GM10847 (cell line): ENCODE measurements around the gene SPIN1.

Experiments used
- POLR2A ChIP-seq: IDR thresholded peaks from 2 replicates; pipeline ENCODE4 v1.6.1; 2011; ENCODE audit not compliant: insufficient read length; ENCODE audit errors: extremely low read depth

Gene SPIN1

DNA sequence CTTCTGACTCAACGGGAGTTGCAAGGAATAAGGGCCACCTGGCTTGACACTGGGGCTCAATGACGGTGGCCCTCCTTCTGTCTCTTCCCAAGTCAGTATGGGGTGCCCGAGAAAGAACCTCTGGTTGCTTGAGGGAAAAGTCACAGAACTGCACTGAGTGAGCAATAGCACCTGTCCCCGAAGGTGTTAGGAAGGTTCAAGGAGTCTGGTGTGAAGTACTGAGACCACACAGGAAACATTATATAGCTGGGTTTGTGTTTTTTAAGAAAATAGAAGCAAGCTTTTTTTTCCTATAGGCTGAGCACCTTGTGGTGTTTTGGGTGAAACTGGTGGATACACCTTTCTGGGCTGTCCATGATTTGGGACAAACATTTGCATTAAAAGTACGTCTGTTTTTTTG, 62.9 kb downstream of the SPIN1 start:
- TF ChIP-seq POLR2A = no peak

DNA sequence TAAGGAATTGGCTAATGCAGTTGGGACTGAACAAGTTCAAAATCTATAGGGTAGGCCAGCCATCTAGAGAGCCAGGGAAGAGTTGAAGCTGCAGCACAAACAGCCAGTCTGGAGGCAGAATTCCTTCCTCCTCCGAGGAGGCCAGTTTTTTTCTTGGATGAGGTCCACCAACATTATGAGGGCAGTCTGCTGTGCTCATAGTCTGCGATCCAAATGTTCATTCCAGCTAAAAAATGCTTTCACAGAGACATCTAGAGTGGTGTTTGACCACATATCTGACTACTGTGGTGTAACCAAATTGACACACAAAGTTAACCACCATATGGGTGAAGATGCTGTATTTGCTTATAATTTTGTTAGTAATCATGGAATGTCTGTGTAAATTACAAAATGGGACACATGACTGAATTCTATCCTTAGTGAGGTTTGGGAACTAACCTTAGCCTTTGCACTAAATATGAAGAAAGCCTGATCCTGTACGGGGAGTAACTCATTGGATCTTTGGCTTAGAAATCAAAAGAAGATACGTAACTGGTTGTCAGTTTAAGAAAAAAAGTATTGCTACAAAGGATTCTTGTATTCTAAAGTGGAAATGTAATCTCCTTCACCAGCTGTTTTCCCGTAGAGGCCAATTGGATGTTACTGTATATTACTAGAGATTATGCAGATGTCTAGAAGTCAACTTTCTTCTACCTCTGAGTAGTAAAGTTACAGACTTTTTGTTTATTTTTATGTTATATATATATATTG, 70.6 kb downstream of the SPIN1 start:
- no peak for TF ChIP-seq POLR2A

DNA sequence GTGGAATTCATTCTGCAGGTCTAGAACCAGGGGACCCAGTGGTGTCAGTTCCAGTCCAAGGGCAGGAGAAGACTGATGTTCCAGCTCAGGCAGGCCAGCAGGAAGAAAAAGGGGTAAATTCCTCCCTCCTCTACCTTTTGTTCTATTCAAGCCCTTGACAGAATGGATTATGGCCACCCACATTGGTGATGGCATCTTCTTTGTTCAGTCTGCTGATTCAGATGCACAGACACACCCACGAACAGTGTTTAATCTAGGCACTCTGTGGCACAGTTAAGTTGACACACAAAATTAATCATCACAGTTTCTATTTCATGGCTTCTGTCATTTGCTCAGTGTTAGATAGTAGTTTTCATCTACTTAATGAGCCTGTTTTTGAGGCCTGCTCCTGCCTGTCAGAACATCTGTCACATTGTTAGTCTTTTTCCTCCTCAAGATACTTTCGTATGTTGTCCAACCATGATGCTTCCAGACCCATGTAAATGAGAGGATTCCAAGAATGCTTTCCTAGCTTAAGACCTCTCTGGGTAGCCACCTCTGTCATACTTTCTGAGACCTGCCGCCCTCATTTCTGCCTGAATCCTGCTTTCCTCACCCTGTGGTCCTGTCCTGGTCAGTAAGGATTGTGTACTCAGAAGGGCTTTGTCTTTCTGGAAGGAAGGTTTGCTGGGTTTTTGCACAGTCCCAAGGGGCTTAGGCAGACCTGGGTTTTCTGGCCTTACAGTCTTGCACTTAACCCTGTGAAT, 72.5 kb downstream of the SPIN1 start:
- no peak for TF ChIP-seq POLR2A

DNA sequence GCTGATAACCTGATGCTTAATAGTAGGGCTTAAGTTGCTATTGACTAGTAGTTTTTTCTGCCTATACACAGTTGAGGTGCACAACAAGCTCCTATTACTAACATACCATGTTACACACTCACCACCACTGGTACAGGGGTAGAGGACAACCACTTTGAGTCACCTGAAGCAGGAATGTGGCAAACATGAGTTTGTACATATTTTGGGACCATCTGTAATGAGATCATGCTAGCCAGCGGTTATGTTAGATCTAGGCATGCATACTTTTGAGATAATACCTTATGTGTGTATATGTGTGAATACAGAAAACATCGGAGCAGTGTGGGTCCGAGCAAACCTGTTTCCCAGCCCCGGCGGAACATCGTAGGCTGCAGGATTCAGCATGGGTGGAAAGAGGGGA, 73.9 kb downstream of the SPIN1 start:
- TF ChIP-seq POLR2A = no peak

DNA sequence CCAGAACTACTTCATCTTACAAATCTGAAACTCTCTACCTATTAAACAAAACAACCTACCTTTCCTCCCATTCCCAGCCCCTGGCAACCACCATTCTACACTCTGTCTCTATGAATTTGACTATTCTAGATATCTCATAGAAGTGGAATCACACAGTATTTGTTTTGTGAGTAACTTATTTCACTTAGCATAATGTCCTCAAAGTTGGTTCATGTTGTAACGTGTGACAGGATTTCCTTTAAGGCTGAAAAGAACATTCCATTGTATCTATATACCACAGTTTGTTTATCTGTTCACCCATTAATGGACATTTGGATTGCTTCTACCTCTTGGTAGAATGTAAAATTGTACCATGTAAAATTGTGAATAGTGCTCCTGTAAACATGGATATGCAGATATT, 76.6 kb downstream of the SPIN1 start:
- TF ChIP-seq POLR2A = no peak

DNA sequence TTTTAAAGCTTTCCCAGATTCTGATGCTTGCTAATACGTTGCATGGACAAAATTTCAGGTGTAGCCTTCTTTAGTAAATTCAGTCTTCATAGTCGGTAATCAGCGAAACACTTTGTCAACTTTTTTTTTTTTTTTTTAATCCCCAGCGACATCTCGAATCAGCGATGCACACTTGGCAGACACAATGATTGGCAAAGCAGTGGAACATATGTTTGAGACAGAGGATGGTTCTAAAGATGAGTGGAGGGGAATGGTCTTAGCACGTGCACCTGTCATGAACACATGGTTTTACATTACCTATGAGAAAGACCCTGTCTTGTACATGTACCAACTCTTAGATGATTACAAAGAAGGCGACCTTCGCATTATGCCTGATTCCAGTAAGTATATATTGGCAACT, 80.0 kb downstream of the SPIN1 start:
- TF ChIP-seq POLR2A = no peak

DNA sequence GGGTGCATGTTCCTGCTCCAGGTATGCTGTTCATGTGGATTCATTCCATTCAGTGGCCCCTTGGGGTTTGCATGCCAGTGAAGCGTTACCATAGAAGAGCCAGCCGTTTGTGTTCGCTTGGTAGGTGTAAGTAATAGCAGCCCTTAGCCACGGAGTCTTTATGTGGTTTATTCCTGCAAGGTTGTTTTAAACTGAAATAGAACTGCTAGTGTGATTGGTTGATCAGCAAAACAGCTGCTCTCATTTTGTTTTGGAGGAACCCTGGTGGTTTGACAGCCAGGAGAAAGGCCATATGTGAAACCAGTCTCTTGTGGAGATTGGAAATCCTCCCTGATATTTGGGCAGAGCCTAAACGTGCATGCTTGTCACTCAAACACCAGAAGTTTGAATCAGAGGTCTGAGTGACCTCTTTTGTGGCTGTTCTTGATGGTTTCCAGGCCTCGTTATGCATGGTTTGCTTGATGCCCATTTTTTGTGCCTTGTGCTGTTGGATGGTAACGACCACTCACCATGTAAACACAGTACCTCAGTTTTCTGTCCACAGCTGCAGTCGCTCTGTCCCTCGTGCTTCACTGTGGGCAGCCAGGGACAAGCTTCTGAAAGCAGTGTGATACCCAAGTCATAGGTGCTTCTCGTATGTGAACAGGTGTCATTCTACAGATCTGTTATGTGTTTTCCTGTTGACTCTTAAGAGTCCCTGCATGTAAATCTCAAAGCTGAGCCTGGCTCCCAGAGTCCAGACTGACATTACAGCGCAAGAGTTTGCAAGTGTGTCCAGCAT, 88.4 kb downstream of the SPIN1 start:
- no peak for TF ChIP-seq POLR2A

DNA sequence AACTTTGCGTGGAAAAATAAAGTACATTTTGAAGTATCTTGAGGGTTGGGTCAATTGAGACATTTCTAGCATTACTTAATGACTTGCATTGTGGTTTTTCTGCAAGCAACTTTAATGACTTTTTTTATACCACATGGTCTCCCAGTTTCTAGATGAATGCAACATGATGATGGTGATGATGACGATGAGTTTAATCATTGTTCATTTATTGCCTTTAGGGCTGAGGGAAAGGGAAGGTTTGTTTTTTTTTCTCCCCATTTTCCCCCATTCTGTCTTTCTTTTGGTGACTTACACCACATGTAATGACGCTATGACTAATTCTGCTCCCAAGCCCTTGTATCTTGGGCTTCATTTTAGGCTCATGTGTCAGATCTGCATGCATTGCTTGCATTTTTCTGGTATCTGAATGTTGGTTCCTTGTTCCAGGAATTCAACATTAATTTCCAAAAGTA, 89.1 kb downstream of the SPIN1 start:
- no peak for TF ChIP-seq POLR2A

DNA sequence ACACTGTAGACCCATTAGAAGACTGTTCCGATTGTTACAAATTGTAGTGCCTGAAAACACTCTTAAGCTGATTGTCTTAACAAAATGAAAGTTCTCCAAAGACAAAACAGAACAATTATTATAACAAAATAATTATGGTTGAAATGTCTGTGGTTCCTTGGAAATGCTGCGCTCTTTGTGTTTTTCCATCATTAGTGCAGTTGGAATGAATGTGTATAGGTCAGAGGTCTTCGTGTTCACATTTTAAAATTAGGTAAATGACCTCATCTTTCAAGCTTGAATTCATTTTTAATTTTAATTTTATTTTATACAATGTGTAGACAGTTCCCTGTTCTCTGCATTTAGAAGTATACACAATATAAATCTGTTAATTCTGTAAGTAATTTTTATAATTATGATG, 90.0 kb downstream of the SPIN1 start:
- no peak for TF ChIP-seq POLR2A

DNA sequence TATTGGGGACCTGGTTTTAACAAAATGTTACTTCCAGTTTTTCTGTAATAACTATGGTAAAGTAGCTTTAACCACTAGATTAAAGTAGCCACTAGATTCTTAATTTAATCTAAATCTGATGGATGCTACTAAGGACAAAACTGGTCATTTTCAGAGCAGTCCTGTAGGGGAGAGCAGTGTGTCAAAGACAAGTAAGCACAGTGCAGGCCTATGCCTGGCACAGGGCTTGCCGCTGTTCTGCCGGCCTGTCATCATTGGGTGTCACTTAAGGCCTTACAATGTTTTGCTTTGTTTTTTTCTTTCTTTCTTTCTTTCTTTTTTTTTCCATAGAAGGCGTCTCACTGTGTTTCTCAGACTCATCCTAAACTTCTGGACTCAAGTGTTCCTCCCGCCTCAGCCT, 93.7 kb downstream of the SPIN1 start:
- no peak for TF ChIP-seq POLR2A

DNA sequence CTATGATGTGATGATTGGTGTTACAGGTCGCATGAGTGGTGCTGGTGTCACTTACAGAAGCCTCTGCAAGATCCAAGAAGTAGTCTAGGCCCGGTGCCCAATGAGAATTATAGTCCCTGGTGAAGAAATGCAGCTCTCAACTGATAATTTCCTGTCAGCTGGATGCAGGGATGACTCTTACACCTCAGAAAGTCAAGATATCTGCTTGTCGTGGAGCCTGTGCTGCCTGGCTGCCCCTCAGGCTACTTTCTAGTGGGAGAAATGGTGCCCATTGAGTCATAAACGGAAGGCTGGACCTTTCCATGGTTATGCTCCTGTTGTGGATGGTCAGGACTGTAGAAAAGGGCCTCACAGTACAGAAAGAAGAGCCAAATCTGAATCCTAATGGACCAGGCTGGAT, 99.9 kb downstream of the SPIN1 start:
- no peak for TF ChIP-seq POLR2A

DNA sequence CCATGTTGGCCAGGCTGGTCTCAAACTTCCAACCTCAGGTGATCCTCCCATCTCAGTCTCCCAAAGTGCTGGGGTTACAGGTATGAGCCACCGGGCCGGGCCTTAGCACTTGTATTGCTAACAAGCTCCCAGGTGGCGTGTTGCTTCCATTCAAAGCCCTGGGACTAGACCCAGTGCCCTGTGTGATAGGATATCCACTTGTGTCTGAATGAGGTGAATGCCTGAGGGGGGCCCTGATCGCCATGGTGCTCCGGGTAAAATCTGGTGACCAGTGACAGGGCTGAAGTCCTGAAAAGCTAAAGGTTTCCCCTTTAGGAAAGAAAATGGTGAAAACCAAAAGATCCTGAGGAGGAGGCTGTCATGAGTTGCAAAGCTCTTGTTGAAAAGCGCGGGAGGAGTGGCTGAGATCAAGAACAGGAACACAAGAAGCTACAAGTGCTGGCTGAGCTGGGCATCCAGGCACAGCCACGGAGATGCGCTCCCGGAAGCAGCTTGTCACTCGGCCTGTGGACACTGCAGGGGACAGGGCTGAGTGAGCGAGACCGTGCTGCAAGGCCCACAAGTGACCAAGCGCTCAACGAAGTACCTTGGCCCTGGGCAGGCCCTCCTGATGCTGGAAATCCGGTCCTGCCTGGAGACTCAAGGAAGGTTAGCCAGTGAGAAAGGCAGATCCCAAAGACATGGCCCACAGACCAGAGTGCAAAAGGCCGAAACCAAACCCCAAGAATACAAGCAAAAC, 106.9 kb downstream of the SPIN1 start:
- no peak for TF ChIP-seq POLR2A

DNA sequence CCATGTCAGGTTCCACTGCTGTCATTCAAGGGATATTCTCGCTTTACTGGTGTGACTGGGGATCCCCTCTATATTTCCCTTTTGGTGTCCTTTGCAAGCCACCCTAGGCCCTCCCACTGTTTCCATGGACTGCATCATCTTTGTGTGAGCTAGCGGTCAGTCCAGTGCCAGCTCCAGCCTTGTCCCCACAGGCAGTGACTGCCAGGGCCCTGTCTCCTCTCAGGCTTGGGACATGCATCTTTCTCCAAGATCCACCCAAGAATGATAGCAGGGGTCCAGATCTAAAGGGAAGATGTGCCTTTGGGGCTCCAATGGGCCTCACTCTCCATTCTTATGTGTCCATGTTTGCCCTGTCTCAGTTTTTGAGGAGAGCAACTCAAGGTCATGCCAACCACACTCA, 109.0 kb downstream of the SPIN1 start:
- TF ChIP-seq POLR2A = no peak

DNA sequence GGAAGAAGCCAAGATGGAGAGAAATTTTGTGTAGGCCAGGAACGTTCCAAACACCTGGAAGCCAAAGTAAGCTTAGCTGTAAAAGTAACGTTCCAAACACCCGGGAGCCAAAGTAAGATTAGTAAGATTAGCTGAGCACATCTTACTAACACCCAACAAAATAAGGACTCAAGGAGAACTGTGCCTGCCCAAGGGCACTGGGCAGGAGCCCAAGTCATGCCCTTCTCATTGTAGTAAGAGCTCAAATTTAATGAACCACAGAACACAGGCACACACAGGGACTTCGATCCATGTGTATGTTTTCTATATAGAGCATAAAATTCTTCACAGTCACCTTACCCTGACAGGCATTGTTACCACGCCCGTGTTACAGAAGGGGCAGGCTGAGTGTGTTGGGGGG, 110.6 kb downstream of the SPIN1 start:
- TF ChIP-seq POLR2A = no peak

DNA sequence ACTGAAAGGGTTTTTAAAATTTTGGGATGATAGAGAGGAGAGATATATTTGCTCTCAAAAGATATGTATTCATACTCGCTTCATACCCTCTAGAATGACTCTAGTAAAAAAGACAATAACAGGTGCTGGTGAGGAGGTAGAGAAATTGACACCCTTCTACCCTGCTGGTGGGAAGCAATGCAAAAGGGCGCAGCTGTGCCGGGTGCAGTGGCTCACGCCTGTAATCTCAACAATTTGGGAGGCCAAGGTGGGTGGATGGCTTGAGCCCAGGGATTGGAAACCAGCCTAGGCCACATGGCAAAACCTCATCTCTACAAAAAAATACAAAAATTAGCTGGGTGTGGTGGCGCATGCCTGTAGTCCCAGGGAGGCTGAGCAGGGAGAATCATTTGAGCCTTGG, 112.8 kb downstream of the SPIN1 start:
- no peak for TF ChIP-seq POLR2A
